SU-DHL-6 (cell line): Measurements from ENCODE around the gene DIO3.

Experiments
- H2AFZ ChIP-seq: fragments of 200-600 bp; sonication (generic); 2 replicates; pipeline ENCODE4 v1.6.1; 2014; ENCODE audit warnings: low read depth, mild to moderate bottlenecking, moderate library complexity, mixed read lengths, antibody characterized with exemption, low read length; ENCODE audit not compliant: severe bottlenecking
- H3F3A ChIP-seq: fragments of 200-600 bp; shearing (Covaris generic); 2 replicates; pipeline ENCODE4 v1.6.0; 2016; ENCODE audit warnings: antibody characterized with exemption, mild to moderate bottlenecking; ENCODE audit not compliant: insufficient read depth
- H3K27ac ChIP-seq: fragments of 200-600 bp; sonication (generic); 2 replicates; pipeline ENCODE4 v1.5.1; 2016; ENCODE audit warnings: low read depth, mild to moderate bottlenecking, low read length, moderate library complexity, mixed read lengths
- H3K27me3 ChIP-seq: fragments of 200-600 bp; sonication (generic), shearing (Covaris generic); 2 replicates; pipeline ENCODE4 v1.6.0; 2014; ENCODE audit warnings: mild to moderate bottlenecking, low read length
- H3K36me3 ChIP-seq: fragments of 200-600 bp; sonication (generic); 2 replicates; pipeline ENCODE4 v1.6.1; 2014; ENCODE audit warnings: mild to moderate bottlenecking, low read length, mixed read lengths
- H3K4me2 ChIP-seq: fragments of 300-600, 200-600 bp; shearing (Covaris generic), sonication (generic); 2 replicates; pipeline ENCODE4 v1.6.0; 2014; ENCODE audit warnings: low read length, low read depth, mild to moderate bottlenecking; ENCODE audit not compliant: poor library complexity, severe bottlenecking
- H3K4me3 ChIP-seq: fragments of 200-600 bp; sonication (generic); 2 replicates; pipeline ENCODE4 v1.5.1; 2014; ENCODE audit warnings: antibody characterized with exemption, low read length, mild to moderate bottlenecking, mixed read lengths; ENCODE audit not compliant: insufficient read depth, poor library complexity, severe bottlenecking
- H3K79me2 ChIP-seq: fragments of 200-600 bp; sonication (generic); 2 replicates; pipeline ENCODE4 v1.6.1; 2014; ENCODE audit warnings: mild to moderate bottlenecking, low read length, moderate library complexity; ENCODE audit not compliant: insufficient read depth
- H3K9ac ChIP-seq: fragments of 200-600 bp; sonication (generic); 2 replicates; pipeline ENCODE4 v1.7.0; 2014; ENCODE audit warnings: mild to moderate bottlenecking, low read length
- H3K9me2 ChIP-seq: fragments of 200-600 bp; sonication (generic); replicated peaks from 2 replicates; pipeline ENCODE4 v1.6.1; 2014; ENCODE audit warnings: low read length; ENCODE audit not compliant: insufficient read depth
- H3K9me3 ChIP-seq: fragments of 200-600 bp; sonication (generic); 2 replicates; pipeline ENCODE4 v1.6.1; 2014; ENCODE audit warnings: low read length, mixed read lengths; ENCODE audit not compliant: insufficient read depth
- H4K20me1 ChIP-seq: fragments of 200-600 bp; sonication (generic); 2 replicates; pipeline ENCODE4 v1.6.1; 2014; ENCODE audit warnings: low read depth, mild to moderate bottlenecking, antibody characterized with exemption, low read length, moderate library complexity, mixed read lengths
- CTCF ChIP-seq: fragments of 200-600 bp; sonication (generic); IDR thresholded peaks from one replicate; pipeline ENCODE4 v1.5.1; 2017; ENCODE audit warnings: antibody characterized with exemption, mild to moderate bottlenecking, low read length, moderate library complexity; ENCODE audit not compliant: insufficient read depth, poor library complexity, severe bottlenecking
- EZH2phosphoT487 ChIP-seq: fragments of 200-600 bp; sonication (generic), shearing (Covaris generic); conservative IDR thresholded peaks from 2 replicates; pipeline ENCODE4 v1.6.1; 2018; ENCODE audit warnings: mild to moderate bottlenecking, antibody characterized with exemption, low read length, moderate library complexity, mixed read lengths

The DIO3 gene

GRCh38 chr14:101520621-101521472 is 40.4 kb upstream of the DIO3 start:
- no peaks in the 10 kb centered on the region for H3F3A ChIP-seq
- H3K27me3 ChIP-seq, result no peaks in the 10 kb centered on the region
- no peak overlapping the region for H2AFZ ChIP-seq
- no peaks in the 10 kb centered on the region for H3K36me3 ChIP-seq
- H4K20me1 ChIP-seq, result no peaks in the 10 kb centered on the region
- H3K9me3 ChIP-seq, result no peaks in the 10 kb centered on the region
- H3K4me3 ChIP-seq, result no peak overlapping the region
- H3K4me2 ChIP-seq, result no peak overlapping the region
- TF ChIP-seq CTCF (no peak), EZH2phosphoT487 (no peak)
- H3K9me2 ChIP-seq, result no peaks in the 10 kb centered on the region
- H3K27ac ChIP-seq, result no peak overlapping the region
- no peaks in the 10 kb centered on the region for H3K79me2 ChIP-seq
- H3K9ac ChIP-seq, result no peak overlapping the region

- H3K27me3 ChIP-seq, result no peaks in the 10 kb centered on the region
- H3F3A ChIP-seq, result no peaks in the 10 kb centered on the region
- H3K4me2 ChIP-seq, result no peak overlapping the region
- TF ChIP-seq EZH2phosphoT487 (no peak), CTCF (no peak)
- no peaks in the 10 kb centered on the region for H3K79me2 ChIP-seq
- no peaks in the 10 kb centered on the region for H3K9me2 ChIP-seq
- H4K20me1 ChIP-seq, result no peaks in the 10 kb centered on the region
- H3K36me3 ChIP-seq, result no peaks in the 10 kb centered on the region
- no peak overlapping the region for H3K27ac ChIP-seq
- H3K4me3 ChIP-seq, result no peak overlapping the region
- no peak overlapping the region for H2AFZ ChIP-seq
- no peaks in the 10 kb centered on the region for H3K9me3 ChIP-seq
- H3K9ac ChIP-seq, result no peak overlapping the region
Observed at GRCh38 chr14:101521473-101521915, 39.8 kb upstream of the DIO3 start.

- H3K27ac ChIP-seq, result no peak overlapping the region
- H3K36me3 ChIP-seq, result no peaks in the 10 kb centered on the region
- no peaks in the 10 kb centered on the region for H3K9me2 ChIP-seq
- H2AFZ ChIP-seq, result no peak overlapping the region
- H3K9ac ChIP-seq, result no peak overlapping the region
- no peaks in the 10 kb centered on the region for H4K20me1 ChIP-seq
- H3F3A ChIP-seq, result no peaks in the 10 kb centered on the region
- no peaks in the 10 kb centered on the region for H3K79me2 ChIP-seq
- H3K27me3 ChIP-seq, result no peaks in the 10 kb centered on the region
- H3K4me2 ChIP-seq, result no peak overlapping the region
- TF ChIP-seq CTCF (no peak), EZH2phosphoT487 (no peak)
- H3K4me3 ChIP-seq, result no peak overlapping the region
- no peaks in the 10 kb centered on the region for H3K9me3 ChIP-seq
Observed at GRCh38 chr14:101521978-101522377, 39.3 kb upstream of the DIO3 start.
